HK-2 (cell line): ENCODE results near the gene CHST14.

Experiments
- DNase-seq: peaks from one replicate; pipeline ENCODE4 v3.0.0-alpha.2; 2018; ENCODE audit not compliant: unreplicated experiment

CHST14 gene

DNA sequence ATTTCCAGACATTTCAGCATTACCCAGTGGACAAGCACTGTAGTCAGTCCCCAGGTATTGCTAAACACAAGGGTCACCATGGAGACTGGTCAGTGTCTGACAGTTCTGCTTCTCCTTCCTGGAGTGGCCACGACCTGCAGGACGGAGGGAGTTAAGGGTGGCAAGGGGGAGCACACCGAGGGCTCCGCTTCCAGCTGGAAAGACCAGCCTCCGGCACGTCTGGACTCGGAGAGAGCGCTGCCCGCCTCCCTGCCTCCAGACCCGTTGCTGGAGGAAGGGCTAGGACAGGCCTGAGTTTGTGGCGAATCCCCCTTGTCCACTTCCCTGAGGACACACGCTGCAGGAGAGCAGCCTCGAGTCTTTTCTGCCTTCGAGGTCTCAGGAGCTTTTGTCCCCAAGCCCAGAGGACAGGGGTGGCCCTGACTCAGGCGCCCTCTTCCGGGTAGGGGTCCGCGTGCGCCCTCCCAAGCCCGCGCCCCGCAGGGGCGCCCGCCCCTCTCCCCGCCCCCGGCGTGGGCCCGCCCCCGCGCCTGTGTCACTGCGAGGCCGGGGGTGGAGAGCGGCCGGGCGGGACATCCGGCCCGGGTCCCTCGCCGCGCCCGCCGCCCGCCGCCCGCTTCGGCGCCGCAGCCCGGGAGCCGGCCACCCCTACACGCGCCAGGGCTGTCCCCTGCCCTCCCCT lies at the start of gene CHST14:
CHST14 (plus strand) TSS at position 562 of the 682 bp plus-strand sequence. CDS start 230 bp downstream, outside the sequence.
- peak; percentile 41 for DNase-seq

DNA sequence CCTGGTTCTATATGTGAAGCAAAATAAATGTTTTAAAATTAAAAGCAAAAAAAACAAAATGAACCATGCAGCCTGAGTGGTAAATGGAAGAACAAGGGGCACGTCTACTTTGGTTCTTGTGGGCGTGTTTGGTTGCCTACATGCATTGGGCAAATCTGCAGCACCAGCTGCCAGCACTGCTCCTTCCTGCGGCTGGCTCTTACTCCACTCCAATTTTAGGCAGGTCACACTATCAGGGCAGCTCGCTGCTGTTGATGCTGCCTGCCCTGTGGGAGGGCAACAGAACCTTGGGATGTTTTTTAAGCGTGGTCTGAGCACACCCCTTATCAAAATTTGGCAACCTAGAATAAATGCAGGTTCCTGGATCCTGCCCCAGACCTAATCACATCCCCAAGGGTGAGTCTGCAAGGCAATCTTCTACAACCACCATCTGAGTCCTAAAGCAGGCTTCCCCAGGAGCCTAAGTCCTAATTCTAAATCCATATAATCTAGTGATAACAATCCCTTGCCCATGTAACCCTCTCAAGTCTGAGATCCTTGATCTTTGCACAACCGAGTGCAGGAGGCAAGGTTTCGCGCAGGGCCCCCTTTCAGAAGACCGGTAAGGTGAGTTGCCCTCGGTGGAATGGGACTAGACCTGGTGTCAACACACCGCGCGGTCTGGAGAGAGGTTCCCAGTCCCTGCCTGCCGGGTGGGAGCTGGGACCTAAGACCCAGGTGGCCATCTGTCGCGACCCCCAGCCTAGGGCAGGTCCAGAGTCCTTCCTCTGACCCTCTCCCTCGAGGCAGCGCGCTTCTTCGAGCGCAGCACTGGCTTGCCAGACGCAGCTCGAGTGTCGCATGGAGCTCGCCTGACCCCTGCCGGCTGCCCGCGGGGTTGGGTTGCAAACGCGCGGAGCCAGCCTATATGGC lies 49.3 kb upstream of the CHST14 start:
- DNase-seq = no peak

- DNase-seq = no peak
Measured at GRCh38 chr15:40424483-40425115, 46.2 kb upstream of the CHST14 start.

DNA sequence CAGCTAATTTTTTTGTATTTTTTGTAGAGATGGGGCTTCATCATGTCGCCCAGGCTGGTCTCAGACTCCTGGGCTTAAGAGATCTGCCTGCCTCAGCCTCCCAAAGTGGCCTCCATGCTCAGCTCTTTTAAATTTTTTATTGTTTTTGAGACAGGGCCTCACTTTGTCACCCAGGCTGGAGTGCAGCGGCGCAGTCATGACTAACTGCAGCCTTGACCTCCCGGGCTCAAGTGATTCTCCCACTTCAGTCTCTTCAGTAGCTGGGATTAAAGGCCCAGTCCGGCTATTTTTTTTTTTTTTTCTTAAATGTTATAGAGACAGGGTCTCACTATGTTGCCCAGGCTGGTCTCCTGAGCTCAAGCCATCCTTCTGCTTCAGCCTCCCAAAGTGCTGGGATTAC lies 45.1 kb upstream of the CHST14 start:
- no peak for DNase-seq

GRCh38 chr15:40427188-40427587 lies 43.6 kb upstream of the CHST14 start:
- DNase-seq = no peak

GRCh38 chr15:40428185-40428584 lies 42.6 kb upstream of the CHST14 start:
- DNase-seq = no peak

- no peak for DNase-seq
Measured at GRCh38 chr15:40429068-40429710, 41.6 kb upstream of the CHST14 start.

- DNase-seq = no peak
Measured at GRCh38 chr15:40430271-40430805, 40.4 kb upstream of the CHST14 start.

DNA sequence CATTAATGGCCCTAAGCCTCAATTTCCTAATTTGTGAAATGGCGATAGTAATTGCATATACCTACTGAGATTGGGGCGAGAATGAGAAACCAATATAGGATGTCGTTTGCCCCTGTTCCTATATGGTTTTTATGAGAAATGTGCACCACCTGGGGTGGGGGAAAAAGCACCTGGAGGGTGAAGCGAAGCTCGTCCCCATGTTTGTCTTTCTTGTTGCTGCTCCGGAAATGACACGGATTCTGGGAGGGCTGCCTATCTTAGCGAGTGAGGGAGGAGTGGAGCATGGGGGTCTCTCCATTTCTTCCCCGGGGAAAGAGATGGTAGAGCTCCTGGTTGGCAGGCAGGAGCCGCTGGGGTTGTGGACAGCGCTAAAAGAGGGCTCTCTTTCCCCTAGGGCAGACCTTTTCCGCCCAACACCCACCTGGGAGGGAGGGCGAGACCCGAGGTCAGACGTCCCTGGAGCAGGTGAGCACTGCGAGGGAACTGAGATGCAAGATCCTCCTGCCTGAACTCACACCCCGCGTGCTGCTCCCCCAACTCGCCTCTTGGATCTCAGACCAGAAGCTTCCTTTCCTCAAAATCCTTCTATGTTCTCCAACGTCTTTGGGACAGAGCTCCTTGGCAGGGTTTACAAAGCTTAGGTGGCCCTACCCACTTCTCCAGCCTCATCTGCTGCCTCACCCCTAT lies 35.6 kb upstream of the CHST14 start:
- no peak for DNase-seq

DNA sequence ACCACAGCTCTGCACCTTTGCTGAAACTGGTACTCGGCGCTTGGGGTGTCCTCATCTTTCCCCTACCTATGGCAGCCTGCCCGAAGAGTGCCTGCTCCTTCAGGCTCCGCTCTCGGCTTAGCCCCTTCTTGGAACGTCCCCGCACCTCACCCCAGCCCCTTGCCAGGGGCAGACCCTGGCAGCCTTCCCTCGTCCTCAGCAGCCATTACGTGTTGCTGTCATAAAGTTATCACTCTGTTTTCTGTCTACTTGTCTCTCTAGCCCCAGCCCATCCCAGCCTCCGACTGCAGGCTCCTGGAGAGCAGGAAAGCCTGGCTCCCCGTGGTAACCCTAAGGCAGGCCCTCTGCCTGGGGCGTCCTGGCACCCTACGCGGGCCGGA lies 35.1 kb upstream of the CHST14 start:
- DNase-seq = no peak

DNA sequence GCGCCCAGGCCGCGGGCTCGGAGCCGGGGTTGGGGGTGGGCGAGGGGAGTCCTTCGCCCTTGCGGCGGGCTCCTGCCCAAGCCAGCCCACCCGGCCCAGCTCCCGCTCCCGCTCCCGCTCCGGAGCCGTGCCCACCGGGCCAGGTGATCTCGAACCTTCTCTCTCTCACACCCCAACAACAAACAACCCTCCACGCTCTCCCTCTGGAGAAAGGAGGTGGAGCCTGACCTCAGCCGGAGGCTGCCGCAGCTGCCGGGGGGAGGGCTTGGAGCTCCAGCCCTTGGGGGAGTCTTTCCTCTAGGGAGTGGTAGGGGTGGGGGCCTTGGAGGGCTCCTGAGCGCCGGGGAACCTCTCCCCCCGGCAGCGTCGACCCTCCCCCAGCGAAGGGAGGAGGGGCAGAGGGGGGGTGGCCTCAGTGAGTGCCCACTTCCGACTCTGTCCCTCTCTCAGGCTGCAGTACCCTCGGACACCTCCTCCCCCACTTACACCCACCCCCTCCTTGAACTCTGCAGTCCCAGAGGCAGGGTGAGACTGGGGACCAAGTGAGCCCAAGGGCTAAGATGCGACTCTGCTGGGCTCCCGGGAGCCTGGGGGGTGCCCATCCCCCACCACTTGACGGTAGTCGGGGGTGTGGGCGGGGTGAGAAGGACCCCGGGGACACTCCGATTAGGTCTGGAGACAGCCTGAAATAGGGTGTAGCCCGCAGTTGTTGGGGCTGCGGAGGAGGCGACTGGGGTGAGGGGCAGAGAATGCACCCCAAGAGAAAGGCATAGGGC lies 34.5 kb upstream of the CHST14 start:
- no peak for DNase-seq

- DNase-seq = no peak
Measured at GRCh38 chr15:40436892-40437751, 33.7 kb upstream of the CHST14 start.

DNA sequence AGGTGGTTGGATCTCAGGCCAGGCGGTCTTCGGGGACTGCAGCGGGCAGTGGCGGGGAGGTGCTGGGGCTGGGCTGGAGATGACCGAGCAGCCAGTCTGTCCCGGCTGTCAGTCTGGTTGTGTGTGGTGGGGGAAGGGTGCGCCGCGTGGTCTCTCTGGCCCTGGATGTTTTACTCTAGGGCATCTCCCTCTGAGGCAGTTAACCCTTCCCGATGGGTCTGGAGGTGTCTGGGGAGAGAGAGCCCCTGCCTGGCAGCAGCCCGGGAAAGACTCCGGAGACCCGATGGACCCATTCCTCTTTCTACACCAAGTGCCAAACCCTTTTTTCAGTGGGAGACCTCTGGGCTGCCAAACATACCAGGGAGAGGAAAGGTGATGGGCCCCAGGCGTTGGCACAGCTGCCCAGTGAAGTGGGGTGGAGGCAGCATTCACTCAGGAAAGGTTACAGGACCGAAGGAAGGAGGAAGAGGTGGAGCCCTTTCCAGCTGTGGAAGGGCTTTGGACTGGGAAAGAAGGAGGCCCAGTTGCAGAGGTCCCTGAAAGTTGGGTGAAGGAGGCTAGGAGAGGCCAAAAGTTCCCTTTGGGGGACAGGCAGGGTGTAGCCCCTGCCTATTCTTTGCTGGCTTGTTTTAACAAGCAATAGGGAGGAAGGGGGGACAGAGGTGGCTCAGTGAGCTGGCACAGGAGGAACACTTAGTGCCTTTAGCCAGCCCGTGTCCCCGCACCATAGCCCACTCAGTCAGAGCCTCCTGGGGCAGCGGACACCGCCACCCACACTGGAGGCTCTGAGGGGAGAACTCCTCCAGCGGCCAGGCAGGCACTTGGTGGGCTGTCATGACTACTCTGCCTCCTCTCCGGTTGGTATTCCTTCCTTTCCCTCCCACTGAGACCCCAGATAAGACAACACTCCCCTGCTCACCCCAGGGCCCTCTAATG lies 32.8 kb upstream of the CHST14 start:
- DNase-seq = no peak

GRCh38 chr15:40438712-40439111 lies 32.1 kb upstream of the CHST14 start:
- no peak for DNase-seq

DNA sequence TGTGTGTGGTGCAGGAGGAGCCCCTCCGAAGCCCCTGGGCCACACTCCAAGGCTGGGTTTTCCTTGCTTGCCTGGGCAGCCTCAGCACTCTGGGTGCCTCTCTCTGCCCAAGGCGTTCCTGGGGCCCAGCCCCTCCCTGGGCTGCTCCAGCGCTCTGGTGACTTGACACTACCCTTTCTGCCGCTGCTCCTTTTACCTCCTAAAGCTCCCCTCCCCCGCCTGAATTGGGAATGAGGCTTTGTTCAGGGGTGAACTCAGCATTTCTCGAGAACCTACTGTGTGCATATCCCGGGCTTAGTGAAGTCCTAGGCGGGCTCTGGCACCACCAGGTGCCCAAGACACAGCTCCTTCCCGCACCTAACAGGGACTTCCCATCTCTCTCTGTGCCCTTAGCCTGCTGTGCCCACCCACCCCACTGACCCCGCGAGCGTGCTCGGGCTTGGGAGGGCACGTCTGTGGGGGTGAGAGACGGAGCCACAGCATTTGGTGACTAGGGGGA lies 31.3 kb upstream of the CHST14 start:
- no peak for DNase-seq

DNA sequence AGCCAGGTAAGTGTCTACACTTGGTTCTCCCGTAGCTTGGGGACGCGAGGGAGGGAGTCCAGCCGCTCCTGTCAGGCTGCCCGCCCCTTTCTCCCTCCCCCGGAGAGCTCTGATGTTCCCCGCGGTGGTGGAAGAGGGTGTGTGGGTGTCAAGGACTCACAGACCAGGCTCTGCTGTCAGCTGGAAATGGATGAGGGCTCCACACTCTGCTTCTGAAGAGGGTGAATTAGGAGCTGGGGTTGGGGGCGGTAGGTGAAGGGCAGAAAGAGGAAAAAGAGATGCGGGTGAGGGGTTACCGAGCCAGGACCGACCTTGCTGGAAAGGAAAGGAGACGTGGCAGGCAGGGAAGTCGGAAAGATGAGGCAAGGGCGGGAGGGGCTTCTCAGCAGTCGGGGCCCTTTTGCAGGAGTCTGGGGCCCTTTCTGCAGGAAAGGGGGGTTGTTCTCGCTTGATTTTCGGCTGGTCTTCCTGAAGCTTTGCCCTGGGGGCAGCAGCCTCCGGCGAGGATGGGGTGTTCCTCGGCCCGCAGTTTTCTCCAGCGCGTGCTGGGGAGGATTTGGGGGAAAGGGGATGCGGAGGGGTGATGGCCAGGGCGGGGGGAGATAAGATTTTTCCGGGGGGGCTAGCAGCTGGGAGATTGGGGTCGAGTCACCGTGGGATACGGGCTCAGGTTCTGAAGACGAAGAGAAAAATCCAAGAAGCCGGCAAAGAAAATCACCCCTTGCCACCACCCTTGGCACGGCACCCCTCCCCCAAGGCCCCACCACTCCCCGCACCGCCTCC lies 30.6 kb upstream of the CHST14 start:
- DNase-seq = peak; percentile 55
